IPS-15b (cell line): ENCODE data around the gene DDX17.
A peak's percentile ranks its signal among the peaks of the same experiment; 100 is the strongest.

Source experiments
- H3K27me3 ChIP-seq: one replicate; pipeline ENCODE4 v1.6.1; 2013; ENCODE audit warnings: low read length; ENCODE audit not compliant: control insufficient read depth, insufficient read depth
- H3K36me3 ChIP-seq: one replicate; pipeline ENCODE4 v1.6.1; 2013; ENCODE audit warnings: low read length; ENCODE audit not compliant: control insufficient read depth, insufficient read depth
- H3K4me1 ChIP-seq: one replicate; pipeline ENCODE4 v1.6.1; 2013; ENCODE audit warnings: mild to moderate bottlenecking, low read length; ENCODE audit not compliant: control insufficient read depth, insufficient read depth
- H3K4me3 ChIP-seq: one replicate; pipeline ENCODE4 v1.5.1; 2013; ENCODE audit warnings: low read depth, low read length
- H3K9ac ChIP-seq: one replicate; pipeline ENCODE4 v1.6.1; 2013; ENCODE audit warnings: low read depth, mild to moderate bottlenecking, low read length
- H3K9me3 ChIP-seq: one replicate; pipeline ENCODE4 v1.6.1; 2013; ENCODE audit warnings: mild to moderate bottlenecking, low read length; ENCODE audit not compliant: control insufficient read depth, insufficient read depth

DDX17 gene

GRCh38 chr22:38510416-38510970, 4.4 kb upstream of the DDX17 start:
- Histone ChIP-seq H3K27me3 (no peaks in the 10 kb centered on the region), H3K4me3 (no peak overlapping the region), H3K9ac (no peak overlapping the region), H3K36me3 (peaks cover 2% of the 10 kb centered on the region), H3K9me3 (no peaks in the 10 kb centered on the region), H3K4me1 (peaks cover 3% of the 10 kb centered on the region)

- Histone ChIP-seq H3K4me1 (peaks cover 3% of the 10 kb centered on the region), H3K36me3 (peaks cover 9% of the 10 kb centered on the region), H3K9me3 (no peaks in the 10 kb centered on the region), H3K9ac (peak overlapping the region; percentile 100), H3K27me3 (no peaks in the 10 kb centered on the region), H3K4me3 (peak overlapping the region; percentile 96)
Observed at GRCh38 chr22:38505541-38506117, 482 bp downstream of the DDX17 start.

- Histone ChIP-seq H3K4me1 (peaks cover 3% of the 10 kb centered on the region), H3K4me3 (peak overlapping the region; percentile 96), H3K9me3 (no peaks in the 10 kb centered on the region), H3K27me3 (no peaks in the 10 kb centered on the region), H3K36me3 (peaks cover 9% of the 10 kb centered on the region), H3K9ac (peak overlapping the region; percentile 100)
Observed at GRCh38 chr22:38504731-38505540, 1.2 kb downstream of the DDX17 start.

- no peak overlapping the region for H3K9ac ChIP-seq
- peak overlapping the region; percentile 96 for H3K4me3 ChIP-seq
- H3K27me3 ChIP-seq = no peaks in the 10 kb centered on the region
- H3K9me3 ChIP-seq = no peaks in the 10 kb centered on the region
- peaks cover 3% of the 10 kb centered on the region for H3K4me1 ChIP-seq
- H3K36me3 ChIP-seq = peaks cover 26% of the 10 kb centered on the region
Observed at GRCh38 chr22:38503021-38503420, 3.1 kb downstream of the DDX17 start.

- no peak overlapping the region for H3K4me3 ChIP-seq
- H3K9ac ChIP-seq = peak overlapping the region; percentile 13
- H3K36me3 ChIP-seq = peaks cover 34% of the 10 kb centered on the region
- H3K4me1 ChIP-seq = peaks cover 3% of the 10 kb centered on the region
- H3K27me3 ChIP-seq = no peaks in the 10 kb centered on the region
- H3K9me3 ChIP-seq = no peaks in the 10 kb centered on the region
Observed at GRCh38 chr22:38501797-38502672, 4.1 kb downstream of the DDX17 start.

- Histone ChIP-seq H3K9ac (no peak overlapping the region), H3K36me3 (peaks cover 63% of the 10 kb centered on the region), H3K9me3 (no peaks in the 10 kb centered on the region), H3K27me3 (no peaks in the 10 kb centered on the region), H3K4me3 (no peak overlapping the region), H3K4me1 (no peaks in the 10 kb centered on the region)
Observed at GRCh38 chr22:38497869-38498268, 8.2 kb downstream of the DDX17 start.

GRCh38 chr22:38494939-38495338, 11.2 kb downstream of the DDX17 start:
- Histone ChIP-seq H3K9ac (no peak overlapping the region), H3K4me3 (no peak overlapping the region), H3K27me3 (no peaks in the 10 kb centered on the region), H3K4me1 (peaks cover 3% of the 10 kb centered on the region), H3K36me3 (peaks cover 77% of the 10 kb centered on the region), H3K9me3 (no peaks in the 10 kb centered on the region)

- peaks cover 3% of the 10 kb centered on the region for H3K4me1 ChIP-seq
- no peaks in the 10 kb centered on the region for H3K27me3 ChIP-seq
- no peaks in the 10 kb centered on the region for H3K9me3 ChIP-seq
- H3K9ac ChIP-seq = no peak overlapping the region
- H3K4me3 ChIP-seq = no peak overlapping the region
- H3K36me3 ChIP-seq = peaks cover 77% of the 10 kb centered on the region
Observed at GRCh38 chr22:38494498-38494897, 11.6 kb downstream of the DDX17 start.

- Histone ChIP-seq H3K4me1 (peaks cover 3% of the 10 kb centered on the region), H3K9ac (no peak overlapping the region), H3K9me3 (no peaks in the 10 kb centered on the region), H3K4me3 (no peak overlapping the region), H3K27me3 (no peaks in the 10 kb centered on the region), H3K36me3 (peaks cover 67% of the 10 kb centered on the region)
Observed at GRCh38 chr22:38491707-38492348, 14.3 kb downstream of the DDX17 start.

- Histone ChIP-seq H3K9ac (no peak overlapping the region), H3K9me3 (no peaks in the 10 kb centered on the region), H3K36me3 (peaks cover 63% of the 10 kb centered on the region), H3K27me3 (no peaks in the 10 kb centered on the region), H3K4me1 (peaks cover 3% of the 10 kb centered on the region), H3K4me3 (no peak overlapping the region)
Observed at GRCh38 chr22:38490915-38491314, 15.2 kb downstream of the DDX17 start.

- Histone ChIP-seq H3K27me3 (no peaks in the 10 kb centered on the region), H3K9ac (no peak overlapping the region), H3K9me3 (no peaks in the 10 kb centered on the region), H3K36me3 (peaks cover 62% of the 10 kb centered on the region), H3K4me3 (no peak overlapping the region), H3K4me1 (peaks cover 3% of the 10 kb centered on the region)
Observed at GRCh38 chr22:38490475-38490874, 15.6 kb downstream of the DDX17 start.
